OCI-M2 (cell line): ENCODE results near the gene SLC7A11.
"Not testable (repeated sequence)": the region's sequence is repeated elsewhere in the genome, so short reads cannot be mapped to it uniquely, and the experiment has no call there.

Experiments used
- DNase-seq: peaks from one replicate; lab custom pipeline; 2025; ENCODE audit not compliant: unreplicated experiment; lab: John Stamatoyannopoulos, UW

Gene SLC7A11

GRCh38 chr4:138243369-138243768 is 1.2 kb upstream of the SLC7A11 start:
- DNase-seq: no peak

GRCh38 chr4:138242834-138243156 is 646 bp upstream of the SLC7A11 start:
- no peak for DNase-seq

GRCh38 chr4:138241281-138242075 is 671 bp downstream of the SLC7A11 start:
- no peak for DNase-seq

- DNase-seq: no peak
Measured at GRCh38 chr4:138239491-138239890, 2.7 kb downstream of the SLC7A11 start.

GRCh38 chr4:138238521-138239292 is 3.4 kb downstream of the SLC7A11 start:
- no peak for DNase-seq

GRCh38 chr4:138237132-138237531 is 5.0 kb downstream of the SLC7A11 start:
- DNase-seq: not testable (repeated sequence)

GRCh38 chr4:138236037-138236436 is 6.1 kb downstream of the SLC7A11 start:
- DNase-seq: no peak

- no peak for DNase-seq
Measured at GRCh38 chr4:138235419-138235952, 6.7 kb downstream of the SLC7A11 start.

GRCh38 chr4:138234248-138234647 is 7.9 kb downstream of the SLC7A11 start:
- no peak for DNase-seq

- no peak for DNase-seq
Measured at GRCh38 chr4:138233313-138234034, 8.7 kb downstream of the SLC7A11 start.

- DNase-seq: no peak
Measured at GRCh38 chr4:138232364-138232763, 9.8 kb downstream of the SLC7A11 start.

- no peak for DNase-seq
Measured at GRCh38 chr4:138230048-138230447, 12.1 kb downstream of the SLC7A11 start.

- no peak for DNase-seq
Measured at GRCh38 chr4:138229160-138229559, 13.0 kb downstream of the SLC7A11 start.

- DNase-seq: no peak
Measured at GRCh38 chr4:138226351-138226750, 15.8 kb downstream of the SLC7A11 start.

GRCh38 chr4:138225477-138225876 is 16.7 kb downstream of the SLC7A11 start:
- DNase-seq: no peak

GRCh38 chr4:138224614-138225013 is 17.5 kb downstream of the SLC7A11 start:
- DNase-seq: no peak

- DNase-seq: no peak
Measured at GRCh38 chr4:138223231-138223910, 18.8 kb downstream of the SLC7A11 start.

GRCh38 chr4:138222046-138222445 is 20.1 kb downstream of the SLC7A11 start:
- DNase-seq: no peak

- no peak for DNase-seq
Measured at GRCh38 chr4:138218976-138219375, 23.2 kb downstream of the SLC7A11 start.

GRCh38 chr4:138217567-138217966 is 24.6 kb downstream of the SLC7A11 start:
- no peak for DNase-seq

- DNase-seq: no peak
Measured at GRCh38 chr4:138216272-138216867, 25.8 kb downstream of the SLC7A11 start.
